Measurements from ENCODE around the gene DAB2IP. TPM values are rescaled to one million over a fixed set of nuclear protein-coding genes. Genes with fewer than 3 reads are reported as not detected.

Gene DAB2IP
- polyA plus RNA-seq, 1 donor (not counting 4 experiments of a cell fraction or from before 2014, with no cell fraction given) = 28.6 TPM

GRCh38 chr9:121648172-121648571, 3.3 kb upstream of the DAB2IP start:
- dilution Hi-C loops (cut with MboI; ENCODE audit: extremely low pct_ligation_motif_present, low sequenced_read_pairs) = no loop called here
- no peak overlapping the region for H3K4me2 ChIP-seq (ENCODE audit: control insufficient read depth, extremely low read depth, insufficient read depth, low read depth, low read length)
- FAIRE-seq = no peak

DNA sequence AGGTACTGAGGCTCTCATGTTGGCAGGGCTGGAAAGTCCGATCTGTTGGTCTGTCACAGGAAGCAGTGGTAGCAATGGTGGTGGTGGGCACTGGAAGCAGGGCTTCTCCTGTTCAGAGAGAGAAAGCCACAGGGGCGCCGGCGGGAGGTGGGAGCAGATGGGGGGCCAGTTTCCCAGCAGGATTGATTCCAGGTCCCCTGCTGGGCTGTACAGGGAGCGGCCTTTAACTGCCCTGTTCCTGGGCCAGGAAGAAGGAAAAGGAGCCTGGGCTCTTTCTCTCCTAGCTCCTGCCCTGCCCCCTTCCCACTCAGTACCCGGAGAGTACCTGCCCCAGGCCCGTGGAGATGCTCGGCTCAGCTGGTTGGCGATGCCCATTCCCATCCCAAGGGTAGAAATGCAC, 2.6 kb upstream of the DAB2IP start:
- Histone ChIP-seq H3K4me1 (ENCODE audit: control insufficient read depth, extremely low read depth, insufficient read depth, low read length) (peaks cover 11% of the 10 kb centered on the region), H3K36me3 (ENCODE audit: control insufficient read depth in 2 of 2, extremely low read depth in 1 of 2, insufficient read depth in 2 of 2, low read length in 2 of 2) (no peaks in the 10 kb centered on the region), H3K9ac (ENCODE audit: control insufficient read depth, extremely low read depth, insufficient read depth, low read length) (no peak overlapping the region), H3K27me3 (ENCODE audit: control insufficient read depth, extremely low read depth, insufficient read depth, low read length) (peaks cover 56% of the 10 kb centered on the region), H3K9me3 (ENCODE audit: control insufficient read depth, low read depth, low read length) (no peaks in the 10 kb centered on the region), H3K4me3 (ENCODE audit: control insufficient read depth in 2 of 3, extremely low read depth in 1 of 3, insufficient read depth in 2 of 3, low read depth in 1 of 3, low read length in 3 of 3) (no peak overlapping the region), H3K4me2 (ENCODE audit: control insufficient read depth, extremely low read depth, insufficient read depth, low read depth, low read length) (no peak overlapping the region), H4K20me1 (ENCODE audit: control insufficient read depth, extremely low read depth, insufficient read depth, low read length) (peaks cover 2% of the 10 kb centered on the region), H3K79me2 (ENCODE audit: control insufficient read depth, insufficient read depth, low read length) (no peaks in the 10 kb centered on the region), H2AFZ (ENCODE audit: control insufficient read depth, low read length) (no peak overlapping the region), H3K27ac (ENCODE audit: control insufficient read depth, insufficient read depth, low read length) (no peak overlapping the region), H3K9me1 (ENCODE audit: control insufficient read depth, extremely low read depth, insufficient read depth, low read length) (no peaks in the 10 kb centered on the region)
- no peak for DNase-seq (ENCODE audit: low read depth, low spot score)
- no peak for FAIRE-seq
- no peak for TF ChIP-seq EZH2 (IDR thresholded peaks at IDR 0.05; ENCODE audit: low read length)
- TF ChIP-seq, protein P1, sequence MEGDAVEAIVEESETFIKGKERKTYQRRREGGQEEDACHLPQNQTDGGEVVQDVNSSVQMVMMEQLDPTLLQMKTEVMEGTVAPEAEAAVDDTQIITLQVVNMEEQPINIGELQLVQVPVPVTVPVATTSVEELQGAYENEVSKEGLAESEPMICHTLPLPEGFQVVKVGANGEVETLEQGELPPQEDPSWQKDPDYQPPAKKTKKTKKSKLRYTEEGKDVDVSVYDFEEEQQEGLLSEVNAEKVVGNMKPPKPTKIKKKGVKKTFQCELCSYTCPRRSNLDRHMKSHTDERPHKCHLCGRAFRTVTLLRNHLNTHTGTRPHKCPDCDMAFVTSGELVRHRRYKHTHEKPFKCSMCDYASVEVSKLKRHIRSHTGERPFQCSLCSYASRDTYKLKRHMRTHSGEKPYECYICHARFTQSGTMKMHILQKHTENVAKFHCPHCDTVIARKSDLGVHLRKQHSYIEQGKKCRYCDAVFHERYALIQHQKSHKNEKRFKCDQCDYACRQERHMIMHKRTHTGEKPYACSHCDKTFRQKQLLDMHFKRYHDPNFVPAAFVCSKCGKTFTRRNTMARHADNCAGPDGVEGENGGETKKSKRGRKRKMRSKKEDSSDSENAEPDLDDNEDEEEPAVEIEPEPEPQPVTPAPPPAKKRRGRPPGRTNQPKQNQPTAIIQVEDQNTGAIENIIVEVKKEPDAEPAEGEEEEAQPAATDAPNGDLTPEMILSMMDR (optimal IDR thresholded peaks at IDR 0.05 in 1 of 3, IDR thresholded peaks at IDR 0.05 in 1 of 3, conservative IDR thresholded peaks at IDR 0.05 in 1 of 3; ENCODE audit: extremely low read depth in 1 of 3, insufficient read depth in 2 of 3, low read length in 3 of 3) = no peak
- dilution Hi-C loops (cut with MboI; ENCODE audit: extremely low pct_ligation_motif_present, low sequenced_read_pairs) = no loop called here

More at GRCh38 chr9:121648172-121648571, 3.3 kb upstream of the DAB2IP start:
- Histone ChIP-seq H2AFZ (ENCODE audit: control insufficient read depth, low read length) (no peak overlapping the region), H3K79me2 (ENCODE audit: control insufficient read depth, insufficient read depth, low read length) (no peaks in the 10 kb centered on the region), H3K27me3 (ENCODE audit: control insufficient read depth, extremely low read depth, insufficient read depth, low read length) (peaks cover 50% of the 10 kb centered on the region), H3K9me1 (ENCODE audit: control insufficient read depth, extremely low read depth, insufficient read depth, low read length) (no peaks in the 10 kb centered on the region), H3K9ac (ENCODE audit: control insufficient read depth, extremely low read depth, insufficient read depth, low read length) (no peak overlapping the region), H3K4me1 (ENCODE audit: control insufficient read depth, extremely low read depth, insufficient read depth, low read length) (peaks cover 11% of the 10 kb centered on the region), H3K36me3 (ENCODE audit: control insufficient read depth in 2 of 2, extremely low read depth in 1 of 2, insufficient read depth in 2 of 2, low read length in 2 of 2) (no peaks in the 10 kb centered on the region), H3K27ac (ENCODE audit: control insufficient read depth, insufficient read depth, low read length) (no peak overlapping the region), H3K4me3 (ENCODE audit: control insufficient read depth in 2 of 3, extremely low read depth in 1 of 3, insufficient read depth in 2 of 3, low read depth in 1 of 3, low read length in 3 of 3) (no peak overlapping the region), H3K9me3 (ENCODE audit: control insufficient read depth, low read depth, low read length) (no peaks in the 10 kb centered on the region), H4K20me1 (ENCODE audit: control insufficient read depth, extremely low read depth, insufficient read depth, low read length) (peaks cover 2% of the 10 kb centered on the region)
- DNase-seq (ENCODE audit: low read depth, low spot score) = no peak
- TF ChIP-seq, protein P1 (optimal IDR thresholded peaks at IDR 0.05 in 1 of 3, IDR thresholded peaks at IDR 0.05 in 1 of 3, conservative IDR thresholded peaks at IDR 0.05 in 1 of 3; ENCODE audit: extremely low read depth in 1 of 3, insufficient read depth in 2 of 3, low read length in 3 of 3) = no peak
- TF ChIP-seq EZH2 (IDR thresholded peaks at IDR 0.05; ENCODE audit: low read length) = no peak
